AG10803 (cell line): ENCODE data around the gene SMC2.

ENCODE experiments used
- DNase-seq: peaks from one replicate; pipeline ENCODE4 v3.0.0; 2010; ENCODE audit warnings: low read depth
- H3K4me3 ChIP-seq: 2 replicates; pipeline ENCODE4 v1.5.1; 2011; ENCODE audit warnings: mild to moderate bottlenecking, low read length, control low read depth
- TF ChIP-seq, protein P1 (sequence below): conservative IDR thresholded peaks from 2 replicates; pipeline ENCODE4 v1.5.1; 2011; ENCODE audit warnings: mild to moderate bottlenecking, low read length, control low read depth, inconsistent platforms

SMC2 gene

DNA sequence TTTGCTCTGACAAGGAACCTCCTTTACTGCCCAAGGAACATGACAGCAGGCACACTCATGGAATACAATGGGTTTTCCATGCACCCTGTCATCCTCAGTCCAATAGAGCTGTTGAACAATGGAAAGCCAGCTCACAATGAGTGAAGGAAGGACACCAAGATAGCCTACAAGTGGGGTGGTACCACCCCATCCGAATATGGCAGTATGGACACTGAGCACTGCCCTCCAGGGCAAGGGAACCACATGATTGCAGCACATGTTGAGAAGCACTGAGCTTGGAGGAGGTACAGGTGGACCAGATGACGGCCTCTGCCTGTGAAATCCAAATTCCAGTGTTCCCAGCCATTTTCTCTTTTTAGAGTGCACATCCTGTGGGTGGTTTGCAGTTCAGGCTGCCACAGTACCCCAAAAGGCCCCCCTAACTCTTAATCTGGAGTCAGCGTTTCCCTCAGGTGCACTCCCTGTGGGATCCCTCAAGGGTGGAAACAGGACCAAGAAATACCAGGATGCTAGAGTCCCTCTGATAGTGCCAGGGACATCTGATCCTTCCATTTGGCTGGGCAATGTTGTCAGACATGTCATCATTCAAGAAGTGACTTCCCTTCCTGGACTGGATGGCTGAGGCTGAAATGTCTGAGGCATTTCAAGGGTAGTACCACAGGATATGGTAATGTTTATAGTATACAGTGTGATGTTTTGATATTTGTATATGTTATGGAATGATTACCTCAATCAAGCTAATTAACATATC, 48.9 kb downstream of the SMC2 start:
- TF ChIP-seq, protein P1, sequence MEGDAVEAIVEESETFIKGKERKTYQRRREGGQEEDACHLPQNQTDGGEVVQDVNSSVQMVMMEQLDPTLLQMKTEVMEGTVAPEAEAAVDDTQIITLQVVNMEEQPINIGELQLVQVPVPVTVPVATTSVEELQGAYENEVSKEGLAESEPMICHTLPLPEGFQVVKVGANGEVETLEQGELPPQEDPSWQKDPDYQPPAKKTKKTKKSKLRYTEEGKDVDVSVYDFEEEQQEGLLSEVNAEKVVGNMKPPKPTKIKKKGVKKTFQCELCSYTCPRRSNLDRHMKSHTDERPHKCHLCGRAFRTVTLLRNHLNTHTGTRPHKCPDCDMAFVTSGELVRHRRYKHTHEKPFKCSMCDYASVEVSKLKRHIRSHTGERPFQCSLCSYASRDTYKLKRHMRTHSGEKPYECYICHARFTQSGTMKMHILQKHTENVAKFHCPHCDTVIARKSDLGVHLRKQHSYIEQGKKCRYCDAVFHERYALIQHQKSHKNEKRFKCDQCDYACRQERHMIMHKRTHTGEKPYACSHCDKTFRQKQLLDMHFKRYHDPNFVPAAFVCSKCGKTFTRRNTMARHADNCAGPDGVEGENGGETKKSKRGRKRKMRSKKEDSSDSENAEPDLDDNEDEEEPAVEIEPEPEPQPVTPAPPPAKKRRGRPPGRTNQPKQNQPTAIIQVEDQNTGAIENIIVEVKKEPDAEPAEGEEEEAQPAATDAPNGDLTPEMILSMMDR, result no peak
- no peak for DNase-seq
- no peak overlapping the region for H3K4me3 ChIP-seq

DNA sequence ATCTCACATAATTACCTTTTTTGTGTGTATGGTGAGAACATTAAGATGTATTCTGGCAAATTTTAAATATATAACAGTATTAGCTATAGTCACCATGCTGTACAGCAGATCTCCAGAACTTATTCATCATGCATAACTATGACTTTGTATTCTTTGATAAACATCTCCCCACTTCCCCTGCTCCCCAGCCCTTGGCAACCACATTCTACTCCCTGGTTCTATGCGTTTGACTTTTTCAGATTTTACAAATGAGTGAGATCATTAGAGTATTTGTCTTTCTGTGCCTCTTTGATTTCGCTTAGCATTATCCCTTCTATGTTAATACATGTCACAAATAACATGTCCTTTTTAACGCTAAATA, 49.4 kb downstream of the SMC2 start:
- no peak for DNase-seq
- TF ChIP-seq, protein P1, result no peak
- no peak overlapping the region for H3K4me3 ChIP-seq

DNA sequence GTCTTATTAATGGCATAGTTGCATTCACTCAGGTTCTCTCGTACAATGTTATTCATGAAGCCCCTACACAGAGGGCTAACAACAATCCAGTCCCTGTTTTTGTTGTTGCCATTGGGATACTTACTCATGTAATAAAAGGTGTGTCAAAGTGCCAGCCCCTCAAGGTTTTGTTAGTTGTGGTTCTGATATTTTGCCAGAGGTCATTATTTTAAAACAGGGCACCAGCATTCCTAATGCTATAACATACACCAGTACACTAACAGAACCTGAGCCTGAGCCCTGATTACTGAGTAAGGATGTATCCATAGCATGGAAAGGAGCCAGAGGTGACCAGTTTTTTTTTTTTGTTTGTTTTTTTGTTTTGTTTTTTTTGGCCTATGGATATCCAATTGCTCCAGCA, 50.2 kb downstream of the SMC2 start:
- no peak overlapping the region for H3K4me3 ChIP-seq
- TF ChIP-seq, protein P1, result no peak
- DNase-seq, result no peak

DNA sequence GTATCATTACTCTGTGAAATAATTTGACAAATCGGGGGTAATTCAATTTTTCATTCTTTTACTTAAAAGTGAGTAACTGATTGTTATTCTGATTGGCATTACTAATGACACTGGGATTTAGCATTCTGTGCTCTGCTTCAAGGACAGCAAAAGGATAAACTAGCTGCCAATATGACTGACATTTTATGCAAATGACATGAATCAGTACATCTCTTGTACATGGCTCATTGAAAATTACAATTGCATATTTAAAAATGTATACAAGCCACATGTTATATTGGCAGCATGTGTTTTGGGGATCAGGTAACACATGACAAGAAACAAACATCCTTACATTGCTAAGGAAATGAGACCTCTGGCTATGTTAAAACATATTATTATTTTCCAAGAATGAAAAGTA, 79.0 kb downstream of the SMC2 start:
- TF ChIP-seq, protein P1, result no peak
- DNase-seq, result no peak
- H3K4me3 ChIP-seq, result no peak overlapping the region

DNA sequence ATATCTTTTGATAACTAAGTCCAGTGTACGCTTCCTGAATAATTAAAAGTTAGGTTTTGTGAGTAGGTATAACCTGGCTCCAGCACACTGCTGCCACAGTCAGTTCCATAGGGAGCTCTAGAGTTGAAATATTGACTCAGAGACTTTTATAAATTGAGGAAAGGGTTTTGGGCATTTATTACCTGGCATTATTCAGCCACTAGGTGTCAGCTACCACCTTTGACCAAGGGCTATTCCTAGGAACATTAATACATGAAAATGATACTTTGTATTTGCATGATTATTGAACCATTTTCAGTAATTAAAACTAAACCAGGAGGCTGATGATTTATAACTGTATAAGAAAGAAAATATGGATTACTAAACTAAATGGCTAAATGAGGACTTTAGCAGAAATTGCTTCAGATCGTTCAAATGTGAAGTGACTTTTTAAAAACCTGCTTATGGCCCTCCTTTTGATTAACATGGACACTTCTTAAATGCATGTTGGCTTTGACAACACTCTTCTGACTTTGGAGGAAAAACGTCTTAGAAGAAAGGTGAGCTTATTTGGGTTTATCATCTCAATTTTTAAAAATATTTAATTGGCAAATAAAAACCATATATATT, 83.0 kb downstream of the SMC2 start:
- peak; percentile 3 for DNase-seq
- TF ChIP-seq, protein P1, result peak; percentile 42
- no peak overlapping the region for H3K4me3 ChIP-seq

DNA sequence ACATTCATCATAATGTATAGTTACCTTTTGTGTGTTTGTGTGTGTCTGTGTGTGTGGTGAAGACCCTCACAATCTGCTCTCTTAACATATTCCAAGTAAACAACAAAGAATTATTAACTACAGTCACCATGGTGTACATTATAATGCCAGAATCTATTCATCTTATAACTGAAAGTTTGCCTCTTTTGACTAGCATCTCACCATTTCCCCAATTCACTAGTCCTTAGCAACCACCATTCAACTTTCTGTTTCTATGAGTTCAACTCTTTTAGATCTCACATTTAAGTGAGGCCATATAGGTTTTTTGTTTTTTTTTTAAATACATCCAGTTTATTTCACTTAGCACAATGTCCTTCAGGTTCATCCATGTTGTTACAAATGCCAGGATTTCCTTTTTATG, 83.6 kb downstream of the SMC2 start:
- TF ChIP-seq, protein P1, result no peak
- DNase-seq, result no peak

More for the DNA sequence above, 83.6 kb downstream of the SMC2 start:
- no peak overlapping the region for H3K4me3 ChIP-seq
